Measurements from ENCODE around the gene CCDC38.
A peak's percentile ranks its signal among the peaks of the same experiment; 100 is the strongest.

The CCDC38 gene

DNA sequence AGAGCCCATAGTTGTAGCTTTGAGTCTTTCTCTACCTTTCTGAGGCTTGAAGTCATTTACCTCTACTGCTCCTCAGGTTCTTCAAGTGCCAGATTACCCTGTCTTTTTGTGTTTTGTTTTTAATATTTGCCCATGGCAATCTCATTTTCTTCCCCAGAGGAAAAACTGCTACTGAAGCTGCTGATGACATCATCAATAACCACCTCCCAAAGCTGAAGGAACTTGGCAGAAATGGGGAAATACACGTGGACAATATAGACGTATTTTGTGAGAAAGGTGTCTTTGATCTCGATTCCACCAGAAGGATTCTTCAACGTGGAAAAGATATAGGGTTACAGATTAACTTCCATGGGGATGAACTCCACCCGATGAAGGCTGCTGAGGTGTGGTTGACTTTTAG, 17.8 kb upstream of the CCDC38 start:
- DNase-seq, result no peak

DNA sequence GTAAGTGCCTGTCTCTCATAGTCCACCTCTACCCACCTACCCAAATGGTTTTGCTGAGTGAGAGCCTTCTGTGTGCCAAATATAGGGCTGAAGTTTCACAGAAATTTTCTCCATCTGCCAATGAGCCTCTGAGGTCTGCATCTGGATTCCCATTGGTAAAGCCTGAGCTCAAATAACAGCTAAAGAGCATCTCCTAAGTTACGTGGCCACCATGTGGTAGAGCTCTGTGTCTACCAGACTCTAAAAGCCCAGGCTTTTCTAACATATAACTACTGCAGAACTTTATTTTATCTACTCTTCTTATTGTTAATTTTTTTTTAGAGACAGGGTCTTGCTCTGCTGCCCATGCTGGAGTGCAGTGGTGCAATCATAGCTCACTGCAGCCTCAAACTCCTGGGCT, 16.7 kb upstream of the CCDC38 start:
- peak; percentile 28 for DNase-seq

DNA sequence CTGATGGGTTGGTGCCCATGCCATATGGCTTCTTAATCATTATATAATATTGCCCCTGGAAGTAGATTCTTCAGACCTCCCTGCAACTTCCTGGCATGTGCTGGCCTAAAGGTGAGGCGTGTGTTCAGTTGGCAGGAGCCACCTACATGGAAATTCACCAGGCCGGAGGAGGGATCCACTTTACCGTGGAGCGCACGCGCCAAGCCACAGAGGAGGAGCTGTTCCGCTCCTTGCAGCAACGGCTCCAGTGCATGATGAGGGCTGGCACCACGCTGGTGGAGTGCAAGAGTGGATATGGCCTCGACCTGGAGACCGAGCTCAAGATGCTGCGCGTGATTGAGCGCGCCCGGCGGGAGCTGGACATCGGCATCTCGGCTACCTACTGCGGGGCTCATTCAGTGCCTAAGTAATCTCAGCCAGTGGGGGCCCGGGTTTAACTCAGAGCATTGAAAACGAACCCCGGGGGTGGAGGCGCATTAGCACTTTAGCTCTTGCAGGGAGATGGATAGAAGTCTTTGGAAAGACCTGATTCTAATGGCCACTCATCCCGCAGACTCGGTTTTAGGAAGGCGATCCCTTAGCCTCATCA, 14.2 kb upstream of the CCDC38 start:
- no peak for DNase-seq

DNA sequence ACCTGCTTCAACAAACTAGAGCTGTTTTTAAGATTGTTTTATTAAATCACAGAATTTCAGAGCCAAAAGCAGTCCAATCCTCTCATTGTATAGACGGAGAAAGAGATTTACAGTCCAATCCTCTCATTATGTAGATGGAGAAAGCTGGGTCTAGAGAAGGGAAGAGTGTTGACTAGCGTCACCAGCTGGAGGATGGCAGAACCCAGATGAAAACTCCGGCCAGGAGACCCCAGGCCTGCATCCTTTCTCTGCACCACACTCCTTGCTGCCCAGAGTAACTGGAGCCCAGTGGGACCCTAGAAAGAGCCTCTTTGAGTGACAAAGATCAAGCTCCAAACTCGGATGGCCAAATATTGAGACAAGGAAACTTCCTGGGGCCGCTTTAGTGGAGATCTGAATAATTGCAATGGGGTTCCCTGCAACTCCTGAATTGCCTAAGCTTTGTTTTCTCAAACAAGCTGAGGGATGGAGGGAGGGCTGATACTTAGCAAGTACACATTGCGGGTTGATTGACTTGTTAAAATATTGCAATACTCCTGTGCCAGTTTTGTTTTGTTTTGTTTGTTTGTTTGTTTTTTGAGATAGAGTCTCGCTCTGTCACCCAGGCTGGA, 13.2 kb upstream of the CCDC38 start:
- no peak for DNase-seq

DNA sequence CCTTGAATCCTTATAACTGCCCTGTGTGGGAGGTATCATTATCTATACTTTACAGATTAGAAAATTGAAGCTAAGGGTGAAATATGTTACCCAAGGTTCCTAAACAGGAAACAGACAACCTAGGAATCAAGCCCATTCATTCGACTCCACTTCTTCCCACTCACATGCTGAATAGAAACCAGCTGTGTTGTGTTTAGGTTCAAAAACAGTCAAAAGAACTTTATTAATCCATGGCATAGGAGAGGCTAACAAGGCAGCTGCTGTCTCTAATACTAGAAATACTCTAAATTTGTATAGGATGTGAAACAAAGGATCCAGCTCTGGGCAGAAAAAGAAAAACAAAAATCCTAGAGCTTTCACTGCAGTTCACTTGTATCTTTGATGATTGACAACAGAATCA, 10.6 kb upstream of the CCDC38 start:
- DNase-seq, result no peak

DNA sequence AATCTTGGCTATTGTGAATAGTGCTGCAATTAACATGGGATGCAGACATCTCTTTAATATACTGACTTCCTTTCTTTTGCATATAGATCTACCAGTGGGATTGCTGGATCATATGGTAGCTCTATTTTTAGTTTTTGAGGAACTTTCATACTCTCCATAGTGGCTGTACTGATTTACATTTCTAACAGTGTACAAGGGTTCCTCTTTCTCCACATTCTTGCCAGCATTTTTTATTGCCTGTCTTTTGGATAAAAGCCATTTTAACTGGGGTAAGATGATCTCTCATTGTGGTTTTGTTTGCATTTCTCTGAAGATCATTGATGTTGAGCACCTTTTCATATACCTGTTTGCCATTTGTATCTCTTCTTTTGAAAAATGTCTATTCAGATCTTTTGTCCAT, 9.1 kb upstream of the CCDC38 start:
- peak; percentile 67 for DNase-seq

DNA sequence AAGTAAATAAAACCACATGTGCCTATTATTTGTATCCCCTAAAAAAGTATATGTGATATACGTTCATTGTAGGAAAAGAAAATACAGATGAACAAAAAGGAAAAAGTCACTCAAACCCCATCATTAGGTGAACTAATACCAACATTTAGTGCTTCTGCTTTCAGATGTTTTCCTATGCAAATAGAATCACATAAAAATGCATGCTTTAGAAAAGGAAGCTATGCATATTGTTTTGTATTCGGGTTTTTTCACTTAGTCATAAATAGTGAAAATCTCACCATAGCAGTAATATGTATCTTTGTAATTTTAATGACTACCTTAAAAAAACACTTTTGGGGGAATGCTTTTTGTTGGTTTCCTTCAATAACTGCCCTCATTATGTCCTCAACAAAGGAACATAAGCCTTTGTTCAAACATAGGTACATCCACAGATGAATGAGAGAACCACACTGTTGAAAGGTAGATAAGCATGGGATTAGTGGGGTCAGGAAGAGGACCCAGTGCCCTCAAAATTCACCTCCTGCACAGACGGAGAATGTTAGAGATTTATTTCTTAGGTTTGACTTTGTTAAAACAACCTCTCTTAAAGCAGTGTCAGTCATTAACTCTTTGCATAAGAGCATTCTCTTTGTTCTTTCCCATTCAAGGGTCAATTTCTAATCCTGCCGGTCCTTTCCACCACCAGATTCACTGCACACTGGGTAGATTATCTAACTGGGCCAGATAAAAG, 7.2 kb upstream of the CCDC38 start:
- DNase-seq, result peak; percentile 71

DNA sequence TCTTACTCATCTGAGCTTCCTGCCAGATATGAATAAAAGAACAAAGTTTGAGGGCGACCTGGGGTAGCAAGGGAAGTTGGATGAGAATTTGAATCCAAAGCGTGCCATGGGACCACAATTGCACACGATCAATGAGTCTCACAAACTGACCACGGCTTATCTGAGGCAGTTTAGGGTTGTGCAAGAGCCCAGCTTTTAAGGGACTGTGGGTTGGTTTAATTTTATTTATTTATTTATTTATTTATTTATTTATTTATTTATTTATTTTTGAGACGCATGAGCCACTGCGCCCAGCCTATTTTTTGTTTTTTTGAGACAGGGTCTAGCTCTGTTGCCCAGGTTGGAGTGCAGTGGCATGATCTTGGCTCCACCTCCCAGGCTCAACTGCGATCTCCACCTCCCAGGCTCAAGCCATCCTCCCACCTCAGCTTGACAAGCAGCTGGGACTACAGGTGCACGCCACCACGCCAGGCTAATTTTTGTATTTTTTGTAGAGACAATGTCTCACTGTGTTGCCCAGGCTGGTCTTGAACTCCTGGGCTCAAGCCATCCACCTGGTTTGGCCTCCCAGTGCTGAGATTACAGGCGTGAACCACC, 1.8 kb upstream of the CCDC38 start:
- DNase-seq, result no peak

DNA sequence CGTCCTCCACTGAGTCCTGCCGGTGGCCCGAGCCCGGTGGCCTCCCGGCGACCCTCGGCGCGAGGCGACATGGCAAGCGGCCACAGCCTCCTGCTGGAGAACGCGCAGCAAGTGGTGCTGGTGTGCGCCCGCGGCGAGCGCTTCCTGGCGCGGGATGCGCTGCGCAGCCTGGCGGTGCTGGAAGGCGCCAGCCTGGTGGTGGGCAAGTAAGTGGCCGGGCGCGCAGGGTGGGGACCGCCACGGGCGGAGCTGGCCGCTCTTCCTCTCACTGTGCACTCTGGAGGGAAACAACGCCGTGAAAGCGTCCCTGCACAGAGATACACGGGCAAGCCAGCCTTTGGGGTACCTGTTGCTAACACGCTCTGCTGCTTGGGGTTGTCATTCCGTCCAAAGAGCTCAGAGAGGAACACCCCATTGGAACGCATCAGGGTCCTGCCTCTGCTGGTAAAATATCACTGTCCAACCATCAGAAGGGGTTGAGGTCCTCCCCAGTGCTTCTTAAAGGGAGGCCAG, 972 bp upstream of the CCDC38 start, which contains the start of gene AMDHD1:
AMDHD1 (plus strand) TSS at position 2 of the 513 bp plus-strand sequence; CDS start at position 70, 68 bp downstream.
- peak; percentile 24 for DNase-seq

DNA sequence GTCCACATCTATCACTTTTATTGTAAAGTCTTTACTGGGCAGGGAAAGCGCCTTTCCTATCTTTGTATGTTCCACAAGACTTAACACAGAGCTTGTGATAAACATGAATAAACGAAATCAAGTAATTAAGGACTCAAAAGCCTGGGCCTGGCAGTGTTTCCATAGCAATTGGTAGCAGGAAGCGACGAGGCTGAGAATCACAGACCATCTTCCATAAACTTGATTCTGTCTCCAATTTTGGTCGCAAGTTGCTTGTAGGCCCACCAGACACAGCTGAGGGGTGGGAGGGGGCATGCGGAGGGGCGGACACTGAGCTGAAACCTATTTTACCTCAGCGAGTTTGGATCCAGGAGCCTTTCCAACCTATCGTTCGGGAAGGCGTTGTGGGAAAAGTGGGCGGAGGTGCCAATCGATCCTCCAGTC, 302 bp downstream of the CCDC38 start:
- DNase-seq, result no peak

DNA sequence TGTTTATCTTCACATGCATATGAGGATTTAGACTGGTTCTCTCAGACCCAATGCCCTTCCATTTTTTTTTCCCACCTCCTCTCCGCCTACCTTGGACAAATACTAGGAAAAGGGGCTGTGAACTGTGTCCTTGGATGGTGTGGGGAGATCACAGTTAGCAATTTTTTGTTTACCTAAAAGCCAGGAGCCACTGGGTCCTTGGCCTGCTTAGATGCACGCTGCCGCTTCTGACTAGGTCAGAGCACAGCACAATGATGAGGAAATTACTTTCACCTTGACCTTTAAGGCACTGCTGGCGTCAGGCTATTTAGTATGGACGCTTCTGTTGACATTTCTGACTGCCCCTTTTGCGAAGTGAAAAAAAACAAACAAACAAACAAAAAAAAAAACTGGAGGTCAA, 1.9 kb downstream of the CCDC38 start:
- DNase-seq, result no peak

DNA sequence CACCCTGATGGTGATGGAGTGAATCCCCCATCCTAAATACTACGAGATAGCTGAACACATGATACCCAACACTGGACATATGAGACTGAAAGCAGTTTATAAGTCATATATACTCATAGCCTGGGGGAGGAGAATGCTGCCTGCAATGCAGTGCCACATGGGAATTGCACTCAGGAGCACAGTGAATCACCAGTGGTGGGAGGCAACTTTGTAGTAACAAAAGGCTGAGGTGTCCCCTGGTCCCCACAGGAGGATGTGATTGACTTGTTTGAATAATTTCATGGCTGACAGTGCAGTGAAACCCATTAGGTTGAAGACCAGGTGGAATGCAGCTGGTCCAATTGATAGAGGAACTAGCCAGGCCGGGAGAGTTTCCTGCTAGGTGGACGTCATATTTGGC, 20.2 kb downstream of the CCDC38 start:
- DNase-seq, result no peak

DNA sequence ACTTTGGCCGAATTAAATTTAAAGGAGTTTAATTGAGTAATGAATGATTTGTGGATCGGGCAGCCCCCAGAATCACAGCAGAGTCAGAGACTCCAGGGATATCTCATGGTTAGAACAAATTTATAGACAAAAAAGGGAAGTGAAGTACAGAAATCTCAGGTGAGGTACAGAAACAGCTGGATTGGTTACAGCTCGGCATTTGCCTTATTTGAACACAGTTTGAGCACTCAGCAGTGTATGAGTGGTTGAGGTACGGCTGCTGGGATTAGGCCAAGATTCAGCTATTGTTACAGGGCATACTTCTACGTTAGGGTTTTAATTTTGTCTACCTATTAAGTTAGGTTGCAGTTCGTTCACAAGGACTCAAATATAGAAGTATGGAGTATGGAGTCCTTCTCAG, 23.3 kb downstream of the CCDC38 start:
- DNase-seq, result no peak

DNA sequence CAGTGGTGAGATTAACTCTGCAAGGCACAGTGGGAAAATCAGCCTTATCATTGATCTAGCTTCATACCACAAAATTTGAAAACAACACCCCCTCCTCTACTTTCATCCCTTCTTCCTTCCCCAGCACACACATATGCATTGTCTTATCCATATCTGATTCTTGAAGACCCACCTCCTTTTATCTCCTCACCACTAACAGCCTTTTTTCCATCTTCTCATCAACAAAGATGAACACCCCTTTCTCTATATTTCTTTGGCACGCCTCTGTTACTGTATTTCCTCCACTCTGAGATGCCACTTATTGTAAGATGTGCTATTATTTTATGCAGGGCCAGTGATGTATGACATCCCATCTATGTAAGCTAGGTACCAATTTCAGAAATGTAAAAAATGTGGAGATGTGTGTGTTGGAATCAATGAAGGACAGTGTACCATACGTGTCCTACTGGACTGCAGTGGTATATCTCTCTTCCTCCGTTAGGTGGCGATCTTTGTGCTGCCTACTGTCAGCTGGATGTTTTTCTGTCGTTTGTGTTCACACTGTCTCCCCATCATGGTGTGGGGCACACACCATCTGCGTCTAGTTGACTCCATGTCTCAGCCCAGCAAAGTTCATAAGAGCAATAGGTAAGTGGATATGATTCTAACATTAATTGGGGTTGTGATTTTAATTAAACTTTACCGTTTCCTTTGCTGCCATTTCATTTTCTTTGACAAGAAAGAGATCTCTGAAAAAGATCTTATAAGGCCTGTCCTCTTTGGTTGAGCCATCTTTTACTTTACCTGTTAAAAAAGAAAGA, 24.0 kb downstream of the CCDC38 start:
- peak; percentile 64 for DNase-seq

DNA sequence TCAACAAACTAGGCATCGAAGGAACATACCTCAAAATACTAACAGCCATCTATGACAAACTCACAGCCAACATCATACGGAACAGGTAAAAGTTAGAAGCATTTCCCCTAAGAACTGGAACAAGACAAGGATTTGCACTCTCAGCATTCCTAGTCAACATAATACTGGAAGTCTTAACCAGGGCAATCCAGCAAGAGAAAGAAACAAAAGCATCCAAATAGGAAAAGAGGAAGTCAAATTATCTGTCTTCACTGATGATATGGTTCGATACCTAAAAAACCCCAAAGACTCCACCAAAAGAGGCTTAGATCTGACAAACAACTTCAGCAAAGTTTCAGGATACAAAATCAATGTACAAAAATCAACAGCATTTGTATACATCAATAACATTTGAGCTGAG, 32.5 kb downstream of the CCDC38 start:
- no peak for DNase-seq

DNA sequence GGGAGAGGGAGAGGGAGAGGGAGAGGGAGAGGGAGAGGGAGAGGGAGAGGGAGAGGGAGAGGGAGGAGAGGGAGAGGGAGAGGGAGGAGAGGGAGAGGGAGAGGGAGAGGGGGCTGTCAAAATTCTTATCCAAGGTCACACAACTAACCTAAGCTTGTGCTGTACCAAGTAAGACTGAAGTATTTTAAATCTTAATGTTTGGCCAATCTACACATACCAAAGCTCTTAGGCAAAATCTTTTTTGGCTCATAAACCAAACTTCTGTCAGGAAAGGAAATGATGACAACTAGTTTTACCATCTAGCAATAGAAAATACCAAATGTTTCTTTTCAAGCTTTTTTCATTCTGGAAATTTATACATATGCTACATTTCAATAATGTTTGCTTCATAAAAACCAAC, 33.8 kb downstream of the CCDC38 start:
- DNase-seq, result no peak

DNA sequence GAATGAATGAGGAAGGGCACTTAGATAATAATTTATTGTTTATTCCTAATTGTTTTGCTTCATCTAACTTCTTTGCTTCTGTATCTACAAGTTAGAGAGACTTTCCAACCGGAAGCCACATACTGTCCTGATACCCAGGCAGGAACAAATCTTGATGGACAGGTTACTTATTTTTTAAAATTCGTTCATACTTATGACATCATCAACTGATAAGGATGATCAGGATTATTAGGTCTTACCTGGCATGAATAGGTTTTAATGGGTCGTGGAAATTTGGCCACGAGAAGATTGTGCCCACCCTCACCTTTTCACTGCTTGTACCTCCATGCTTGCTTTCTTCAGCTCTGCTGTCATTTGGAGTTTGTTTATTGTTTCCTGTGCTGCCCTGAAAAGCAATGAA, 44.3 kb downstream of the CCDC38 start:
- DNase-seq, result no peak

DNA sequence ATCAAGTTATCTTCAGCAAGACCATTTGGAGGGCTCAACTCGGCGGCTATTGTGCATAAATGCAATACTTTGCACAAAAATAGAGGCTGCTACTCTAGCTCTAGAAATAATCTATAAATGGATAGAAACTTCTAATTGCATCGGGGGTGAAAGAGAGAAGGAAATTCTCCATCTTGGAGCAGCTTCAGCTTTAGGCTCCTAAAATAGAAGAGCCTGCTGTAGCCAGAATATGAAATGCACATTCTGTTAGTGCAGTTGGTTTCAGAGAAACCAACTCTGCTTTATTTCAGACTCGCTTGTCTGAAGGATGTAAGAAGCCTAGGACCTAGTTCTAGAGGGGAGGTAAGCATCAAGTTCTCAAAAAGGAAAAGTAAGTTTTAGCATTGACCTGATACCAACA, 45.6 kb downstream of the CCDC38 start:
- DNase-seq, result no peak

DNA sequence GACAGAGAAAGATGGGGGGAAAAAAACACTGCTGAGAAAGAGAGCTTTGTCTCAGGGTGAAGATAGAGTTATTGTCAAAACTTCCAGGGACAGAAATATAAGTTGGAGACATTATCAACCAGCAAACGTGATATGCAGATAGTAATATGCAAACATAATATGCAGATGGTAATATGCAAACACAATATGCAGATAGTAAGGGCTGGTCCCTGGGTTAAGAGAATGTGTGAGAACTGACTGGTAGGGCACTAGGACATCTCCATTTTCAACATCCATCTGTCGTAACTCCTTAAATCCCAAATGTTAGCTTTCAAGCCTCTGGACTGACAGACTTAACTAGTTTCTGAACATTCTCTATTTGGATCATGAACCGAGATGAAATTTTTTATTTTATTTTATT, 51.5 kb downstream of the CCDC38 start:
- no peak for DNase-seq

DNA sequence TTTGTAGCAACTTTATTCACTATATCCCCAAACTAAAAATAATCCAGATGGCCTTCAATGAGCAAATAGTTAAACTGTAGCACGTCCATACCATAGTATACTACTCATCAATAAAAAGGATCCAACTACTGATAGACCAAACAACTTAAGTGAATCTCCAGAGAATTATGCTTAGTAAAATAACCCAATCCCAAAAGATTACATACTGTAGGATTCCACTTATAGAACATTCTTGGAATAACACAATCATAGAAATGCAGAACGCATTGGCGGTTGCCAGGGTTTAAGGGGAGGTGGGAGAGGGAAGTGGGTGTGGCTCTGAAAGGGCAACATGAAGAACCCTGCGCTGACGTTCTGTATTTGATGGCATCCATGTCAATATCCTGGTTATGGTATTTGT, 55.1 kb downstream of the CCDC38 start:
- no peak for DNase-seq

DNA sequence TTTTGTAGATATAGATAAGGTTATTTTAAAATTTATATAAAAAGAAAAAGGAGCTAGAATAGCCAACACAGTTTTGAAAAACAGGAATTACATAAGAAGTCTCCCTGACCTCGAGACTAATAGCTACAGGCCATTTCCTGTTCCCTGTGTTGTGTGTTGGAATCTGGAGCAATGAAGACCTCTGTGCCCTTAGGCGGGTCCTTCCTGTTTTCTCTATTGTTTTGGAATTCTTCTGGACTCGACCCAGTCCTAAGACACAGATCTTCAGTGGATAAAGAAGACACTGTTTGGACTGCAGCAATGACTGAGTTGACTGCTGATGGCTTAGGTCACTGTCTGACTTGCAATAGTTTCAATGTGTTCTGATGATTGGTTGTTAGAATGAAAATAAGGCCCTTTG, 57.4 kb downstream of the CCDC38 start:
- DNase-seq, result no peak

DNA sequence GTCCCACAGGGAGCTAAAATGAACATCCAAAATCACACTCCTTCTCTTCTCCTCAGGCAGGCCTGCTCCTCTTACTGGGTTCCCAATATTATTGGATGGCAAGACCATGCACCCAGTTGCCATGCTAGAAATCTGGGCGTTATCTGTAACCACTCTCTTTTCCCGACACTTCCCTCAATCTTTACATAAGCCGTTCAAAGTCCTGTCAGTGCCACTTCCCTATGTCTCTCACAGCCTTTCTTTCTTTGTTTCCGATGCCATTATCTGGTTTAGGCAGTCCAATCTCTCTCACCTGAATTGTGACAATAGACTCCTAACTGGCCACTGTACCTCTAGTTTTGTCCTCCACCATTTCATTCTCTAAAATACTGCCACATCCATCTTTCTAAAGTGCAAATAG, 59.5 kb downstream of the CCDC38 start:
- no peak for DNase-seq

DNA sequence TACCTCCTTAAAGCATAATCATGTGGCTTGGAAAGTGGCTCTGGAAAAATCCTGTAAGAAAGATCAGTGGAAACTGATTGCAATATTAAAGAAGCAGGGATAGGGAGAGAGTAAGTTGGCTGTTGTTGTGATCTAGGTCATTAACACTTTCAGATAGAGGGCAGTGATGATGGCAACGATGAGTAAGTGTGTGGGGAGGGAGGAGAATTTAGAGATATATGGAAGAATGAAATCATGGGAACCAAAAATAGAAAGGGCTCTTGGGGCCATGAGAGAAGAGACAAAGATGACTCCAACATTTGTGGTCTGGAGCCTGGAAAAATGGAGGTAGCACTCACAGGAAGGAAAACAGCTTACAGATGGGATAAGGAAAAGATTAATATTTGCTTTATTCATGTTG, 60.3 kb downstream of the CCDC38 start:
- DNase-seq, result no peak
